GM10266 (cell line): Measurements from ENCODE around the gene FBLN5.

Source experiments
- DNase-seq: peaks from one replicate; pipeline ENCODE4 v3.0.0; 2012; ENCODE audit errors: extremely low spot score
- CTCF ChIP-seq: IDR thresholded peaks from 2 replicates; pipeline ENCODE4 v1.5.1; 2012; ENCODE audit warnings: mild to moderate bottlenecking, low read depth; ENCODE audit not compliant: control insufficient read depth, insufficient read depth; ENCODE audit errors: missing control alignments

The FBLN5 gene

GRCh38 chr14:91835197-91835919 lies 112.1 kb downstream of the FBLN5 start:
- TF ChIP-seq CTCF, result no peak
- DNase-seq, result no peak

GRCh38 chr14:91834571-91834970 lies 112.9 kb downstream of the FBLN5 start:
- no peak for TF ChIP-seq CTCF

GRCh38 chr14:91831337-91831736 lies 116.2 kb downstream of the FBLN5 start:
- TF ChIP-seq CTCF, result no peak
- no peak for DNase-seq

More at GRCh38 chr14:91834571-91834970, 112.9 kb downstream of the FBLN5 start:
- DNase-seq, result no peak

GRCh38 chr14:91830777-91831176 lies 116.7 kb downstream of the FBLN5 start:
- TF ChIP-seq CTCF, result no peak
- DNase-seq, result no peak

GRCh38 chr14:91829511-91829910 lies 118.0 kb downstream of the FBLN5 start:
- no peak for DNase-seq
- no peak for TF ChIP-seq CTCF

- no peak for TF ChIP-seq CTCF
- no peak for DNase-seq
These were observed 119.7 kb downstream of the FBLN5 start for GRCh38 chr14:91827746-91828145.
